Measurements from ENCODE around the gene RHOA.

GRCh38 chr3:49362561-49362960 is 49.2 kb downstream of the RHOA start:
- no peak for TF ChIP-seq POLR2A (IDR thresholded peaks at IDR 0.05)
- no peak for TF ChIP-seq POLR2AphosphoS5 (IDR thresholded peaks at IDR 0.05)
- no peak for TF ChIP-seq CTCF (IDR thresholded peaks at IDR 0.05)

All from upper lobe of left lung (tissue), 4 donors.